HEK293 (cell line): Measurements from ENCODE around the gene SLC1A1.

Experiments used
- CTCF ChIA-PET: fragments of 350-600 bp; formaldehyde crosslinking; extraction: SDS; loops from one replicate; lab custom pipeline; 2021; ENCODE audit warnings: antibody characterized with exemption; lab: Yijun Ruan, JAX
- POLR2A ChIA-PET: fragments of 300-600 bp; formaldehyde crosslinking; extraction: SDS; loops from one replicate; lab custom pipeline; 2020; ENCODE audit warnings: antibody characterized with exemption, inconsistent platforms; lab: Yijun Ruan, JAX
- H3K27ac ChIP-seq: fragments of 200-500 bp; sonication (Bioruptor generic); 2 replicates; pipeline ENCODE4 v1.5.1; 2014; ENCODE audit warnings: low read depth, low read length, control low read depth, inconsistent platforms; ENCODE audit errors: extremely low read depth
- H3K36me3 ChIP-seq, 2 experiments: fragments of 200-500 bp in 1 of 2; sonication (Bioruptor generic) in 1 of 2; 1 replicate in 1 of 2; 2 replicates in 1 of 2; pipeline ENCODE4 v1.5.1; 2014 to 2017; ENCODE audit warnings: inconsistent platforms in 2 of 2, low read length in 2 of 2; ENCODE audit not compliant: control insufficient read depth in 2 of 2, insufficient read depth in 1 of 2
- H3K4me1 ChIP-seq: fragments of 200-500 bp; sonication (Bioruptor generic); 2 replicates; pipeline ENCODE4 v1.5.1; 2014; ENCODE audit warnings: mild to moderate bottlenecking, low read length, inconsistent platforms; ENCODE audit not compliant: control insufficient read depth, insufficient read depth
- H3K4me3 ChIP-seq: 2 replicates; pipeline ENCODE4 v1.5.1; 2011; ENCODE audit warnings: low read depth, mild to moderate bottlenecking, control low read depth, low read length, moderate library complexity
- H3K9me3 ChIP-seq: fragments of 200-500 bp; sonication (Bioruptor generic); 2 replicates; pipeline ENCODE4 v1.5.1; 2014; ENCODE audit warnings: low read depth, low read length, inconsistent platforms; ENCODE audit not compliant: control insufficient read depth, insufficient read depth
- GLI2 ChIP-seq: fragments of 450-650 bp; formaldehyde crosslinking; IDR thresholded peaks from 2 replicates; pipeline ENCODE4; 2017; ENCODE audit warnings: missing biosample characterization, missing genetic modification characterization, low read depth, borderline replicate concordance
- HOXA7 ChIP-seq: sonication (generic); formaldehyde crosslinking; IDR thresholded peaks from 2 replicates; pipeline ENCODE4 v1.8.1; 2022; ENCODE audit warnings: missing genetic modification reagents, borderline replicate concordance
- OVOL3 ChIP-seq: fragments of 450-650 bp; formaldehyde crosslinking; IDR thresholded peaks from 2 replicates; pipeline ENCODE4 v1.5.1; 2016; ENCODE audit warnings: missing biosample characterization, missing genetic modification characterization
- SCRT2 ChIP-seq: fragments of 450-650 bp; formaldehyde crosslinking; IDR thresholded peaks from 2 replicates; pipeline ENCODE4 v1.5.1; 2016; ENCODE audit warnings: missing biosample characterization, missing genetic modification characterization
- TRIM28 ChIP-seq: IDR thresholded peaks from 2 replicates; pipeline ENCODE4 v1.6.1; 2011; ENCODE audit warnings: low read length, control low read depth, borderline replicate concordance
- ZBTB17 ChIP-seq: fragments of 450-650 bp; formaldehyde crosslinking; IDR thresholded peaks from 2 replicates; pipeline ENCODE4 v1.5.1; 2016; ENCODE audit warnings: missing biosample characterization, missing genetic modification characterization
- ZBTB20 ChIP-seq: fragments of 450-650 bp; formaldehyde crosslinking; IDR thresholded peaks from 2 replicates; pipeline ENCODE4 v1.5.1; 2016; ENCODE audit warnings: missing biosample characterization, missing genetic modification characterization
- ZNF121 ChIP-seq: fragments of 450-650 bp; formaldehyde crosslinking; IDR thresholded peaks from 2 replicates; pipeline ENCODE4 v1.5.1; 2016; ENCODE audit warnings: missing biosample characterization, missing genetic modification characterization
- ZNF140 ChIP-seq: fragments of 450-650 bp; formaldehyde crosslinking; IDR thresholded peaks from 2 replicates; pipeline ENCODE4 v1.5.1; 2016; ENCODE audit warnings: missing biosample characterization, missing genetic modification characterization
- ZNF16 ChIP-seq: fragments of 450-650 bp; formaldehyde crosslinking; IDR thresholded peaks from 2 replicates; pipeline ENCODE4 v1.5.1; 2016; ENCODE audit warnings: low read depth, missing biosample characterization, missing genetic modification characterization
- ZNF175 ChIP-seq: fragments of 450-650 bp; formaldehyde crosslinking; IDR thresholded peaks from 2 replicates; pipeline ENCODE4 v1.5.1; 2016; ENCODE audit warnings: missing biosample characterization, missing genetic modification characterization
- ZNF19 ChIP-seq: fragments of 450-650 bp; formaldehyde crosslinking; IDR thresholded peaks from 2 replicates; pipeline ENCODE4; 2016; ENCODE audit warnings: missing biosample characterization, missing genetic modification characterization, low read depth
- ZNF202 ChIP-seq: fragments of 450-650 bp; formaldehyde crosslinking; IDR thresholded peaks from 2 replicates; pipeline ENCODE4 v1.5.1; 2016; ENCODE audit warnings: missing biosample characterization, missing genetic modification characterization, borderline replicate concordance
- ZNF223 ChIP-seq: fragments of 450-650 bp; formaldehyde crosslinking; IDR thresholded peaks from 2 replicates; pipeline ENCODE4 v1.5.1; 2016; ENCODE audit warnings: missing biosample characterization, missing genetic modification characterization
- ZNF350 ChIP-seq: fragments of 450-650 bp; formaldehyde crosslinking; IDR thresholded peaks from 2 replicates; pipeline ENCODE4 v1.5.0; 2017; ENCODE audit warnings: missing biosample characterization, mild to moderate bottlenecking, missing genetic modification characterization
- ZNF423 ChIP-seq: fragments of 450-650 bp; formaldehyde crosslinking; IDR thresholded peaks from 2 replicates; pipeline ENCODE4 v1.5.1; 2016; ENCODE audit warnings: missing biosample characterization, missing genetic modification characterization
- ZNF529 ChIP-seq: fragments of 450-650 bp; formaldehyde crosslinking; IDR thresholded peaks from 2 replicates; pipeline ENCODE4 v1.5.1; 2017; ENCODE audit warnings: missing genetic modification characterization, missing biosample characterization; ENCODE audit not compliant: insufficient replicate concordance
- ZNF654 ChIP-seq: fragments of 450-650 bp; formaldehyde crosslinking; IDR thresholded peaks from 2 replicates; pipeline ENCODE4 v1.5.1; 2016; ENCODE audit warnings: low read depth, missing biosample characterization, missing genetic modification characterization
- ZNF701 ChIP-seq: fragments of 450-650 bp; formaldehyde crosslinking; IDR thresholded peaks from 2 replicates; pipeline ENCODE4 v1.5.1; 2016; ENCODE audit warnings: missing biosample characterization, missing genetic modification characterization
- ZNF791 ChIP-seq: fragments of 450-650 bp; formaldehyde crosslinking; IDR thresholded peaks from 2 replicates; pipeline ENCODE4 v1.5.1; 2016; ENCODE audit warnings: missing biosample characterization, missing genetic modification characterization
- TF ChIP-seq, protein P1 (sequence below): fragments of 450-650 bp; formaldehyde crosslinking; optimal IDR thresholded peaks from 2 replicates; pipeline ENCODE3; 2016; ENCODE audit warnings: missing biosample characterization, mild to moderate bottlenecking, missing genetic modification characterization
- TF ChIP-seq, protein P2 (sequence below): fragments of 450-650 bp; formaldehyde crosslinking; IDR thresholded peaks from 2 replicates; pipeline ENCODE4 v1.5.1; 2016; ENCODE audit warnings: missing biosample characterization, missing genetic modification characterization
- TF ChIP-seq, protein P3 (sequence below): fragments of 450-650 bp; formaldehyde crosslinking; IDR thresholded peaks from 2 replicates; pipeline ENCODE4 v1.5.1; 2016; ENCODE audit warnings: missing biosample characterization, missing genetic modification characterization
- TF ChIP-seq, protein P4 (sequence below): fragments of 450-650 bp; formaldehyde crosslinking; IDR thresholded peaks from 2 replicates; pipeline ENCODE4; 2016; ENCODE audit warnings: missing biosample characterization, missing genetic modification characterization
- TF ChIP-seq, protein P5 (sequence below): fragments of 450-650 bp; formaldehyde crosslinking; IDR thresholded peaks from 2 replicates; pipeline ENCODE4 v1.5.1; 2016; ENCODE audit warnings: missing biosample characterization, missing genetic modification characterization, low read depth

The SLC1A1 gene

DNA sequence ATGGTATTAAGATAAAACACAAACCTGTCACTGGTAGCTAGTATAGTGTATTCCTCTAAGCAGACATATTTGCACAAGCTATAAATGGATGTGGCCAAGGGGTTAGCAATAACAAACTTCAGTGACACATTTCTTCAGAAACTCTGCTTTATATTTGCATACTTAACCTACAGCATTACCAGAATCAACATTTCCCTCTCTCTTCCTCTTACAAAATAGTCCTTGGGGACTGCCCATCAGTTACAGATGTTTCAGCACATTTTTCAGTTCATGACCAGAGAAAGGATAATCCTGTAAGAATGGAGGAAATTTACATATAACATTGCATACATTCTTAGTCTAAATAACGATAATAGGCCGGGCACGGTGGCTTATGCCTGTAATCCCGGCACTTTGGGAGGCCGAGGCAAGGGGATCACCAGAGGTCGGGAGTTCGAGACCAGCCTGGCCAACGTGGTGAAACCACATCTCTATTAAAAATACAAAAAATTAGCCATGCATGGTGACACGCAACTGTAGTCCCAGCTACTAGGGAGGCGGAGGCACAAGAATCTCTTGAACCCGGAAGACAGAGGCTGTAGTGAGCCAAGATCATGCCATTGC is 25.3 kb upstream of the SLC1A1 start:
- ChIA-PET POLR2A (no interaction called here), CTCF (no interaction called here)
- Histone ChIP-seq H3K27ac (no peak overlapping the region), H3K9me3 (no peaks in the 10 kb centered on the region), H3K4me3 (no peak overlapping the region), H3K36me3 (no peaks in the 10 kb centered on the region), H3K4me1 (no peaks in the 10 kb centered on the region)
- TF ChIP-seq ZNF423 (tag by site-specific recombination), result no peak
- no peak for TF ChIP-seq TRIM28
- TF ChIP-seq, protein P1, sequence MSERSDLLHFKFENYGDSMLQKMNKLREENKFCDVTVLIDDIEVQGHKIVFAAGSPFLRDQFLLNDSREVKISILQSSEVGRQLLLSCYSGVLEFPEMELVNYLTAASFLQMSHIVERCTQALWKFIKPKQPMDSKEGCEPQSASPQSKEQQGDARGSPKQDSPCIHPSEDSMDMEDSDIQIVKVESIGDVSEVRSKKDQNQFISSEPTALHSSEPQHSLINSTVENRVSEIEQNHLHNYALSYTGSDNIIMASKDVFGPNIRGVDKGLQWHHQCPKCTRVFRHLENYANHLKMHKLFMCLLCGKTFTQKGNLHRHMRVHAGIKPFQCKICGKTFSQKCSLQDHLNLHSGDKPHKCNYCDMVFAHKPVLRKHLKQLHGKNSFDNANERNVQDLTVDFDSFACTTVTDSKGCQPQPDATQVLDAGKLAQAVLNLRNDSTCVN (tag by site-specific recombination), result no peak
- TF ChIP-seq ZBTB20, result no peak
- no peak for TF ChIP-seq ZNF654 (tag by site-specific recombination)
- TF ChIP-seq, protein P2, sequence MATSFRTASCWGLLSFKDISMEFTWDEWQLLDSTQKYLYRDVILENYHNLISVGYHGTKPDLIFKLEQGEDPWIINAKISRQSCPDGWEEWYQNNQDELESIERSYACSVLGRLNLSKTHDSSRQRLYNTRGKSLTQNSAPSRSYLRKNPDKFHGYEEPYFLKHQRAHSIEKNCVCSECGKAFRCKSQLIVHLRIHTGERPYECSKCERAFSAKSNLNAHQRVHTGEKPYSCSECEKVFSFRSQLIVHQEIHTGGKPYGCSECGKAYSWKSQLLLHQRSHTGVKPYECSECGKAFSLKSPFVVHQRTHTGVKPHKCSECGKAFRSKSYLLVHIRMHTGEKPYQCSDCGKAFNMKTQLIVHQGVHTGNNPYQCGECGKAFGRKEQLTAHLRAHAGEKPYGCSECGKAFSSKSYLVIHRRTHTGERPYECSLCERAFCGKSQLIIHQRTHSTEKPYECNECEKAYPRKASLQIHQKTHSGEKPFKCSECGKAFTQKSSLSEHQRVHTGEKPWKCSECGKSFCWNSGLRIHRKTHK (tag by site-specific recombination), result no peak
- TF ChIP-seq ZBTB17 (tag by site-specific recombination), result no peak
- TF ChIP-seq, protein P3, sequence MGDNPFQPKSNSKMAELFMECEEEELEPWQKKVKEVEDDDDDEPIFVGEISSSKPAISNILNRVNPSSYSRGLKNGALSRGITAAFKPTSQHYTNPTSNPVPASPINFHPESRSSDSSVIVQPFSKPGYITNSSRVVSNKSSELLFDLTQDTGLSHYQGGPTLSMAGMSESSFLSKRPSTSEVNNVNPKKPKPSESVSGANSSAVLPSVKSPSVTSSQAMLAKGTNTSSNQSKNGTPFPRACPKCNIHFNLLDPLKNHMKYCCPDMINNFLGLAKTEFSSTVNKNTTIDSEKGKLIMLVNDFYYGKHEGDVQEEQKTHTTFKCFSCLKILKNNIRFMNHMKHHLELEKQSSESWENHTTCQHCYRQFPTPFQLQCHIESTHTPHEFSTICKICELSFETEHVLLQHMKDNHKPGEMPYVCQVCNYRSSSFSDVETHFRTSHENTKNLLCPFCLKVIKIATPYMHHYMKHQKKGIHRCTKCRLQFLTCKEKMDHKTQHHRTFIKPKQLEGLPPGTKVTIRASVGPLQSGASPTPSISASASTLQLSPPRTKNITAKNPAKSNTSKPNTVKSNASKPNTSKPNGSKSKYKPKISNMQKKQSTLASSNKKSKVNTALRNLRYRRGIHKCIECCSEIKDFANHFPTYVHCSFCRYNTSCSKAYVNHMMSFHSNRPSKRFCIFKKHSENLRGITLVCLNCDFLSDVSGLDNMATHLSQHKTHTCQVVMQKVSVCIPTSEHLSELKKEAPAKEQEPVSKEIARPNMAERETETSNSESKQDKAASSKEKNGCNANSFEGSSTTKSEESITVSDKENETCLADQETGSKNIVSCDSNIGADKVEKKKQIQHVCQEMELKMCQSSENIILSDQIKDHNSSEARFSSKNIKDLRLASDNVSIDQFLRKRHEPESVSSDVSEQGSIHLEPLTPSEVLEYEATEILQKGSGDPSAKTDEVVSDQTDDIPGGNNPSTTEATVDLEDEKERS (tag by site-specific recombination), result no peak
- TF ChIP-seq ZNF223 (tag by site-specific recombination), result no peak
- no peak for TF ChIP-seq ZNF529 (tag by site-specific recombination)
- TF ChIP-seq ZNF350 (tag by site-specific recombination), result no peak
- no peak for TF ChIP-seq ZNF16 (tag by site-specific recombination)
- TF ChIP-seq, protein P4, sequence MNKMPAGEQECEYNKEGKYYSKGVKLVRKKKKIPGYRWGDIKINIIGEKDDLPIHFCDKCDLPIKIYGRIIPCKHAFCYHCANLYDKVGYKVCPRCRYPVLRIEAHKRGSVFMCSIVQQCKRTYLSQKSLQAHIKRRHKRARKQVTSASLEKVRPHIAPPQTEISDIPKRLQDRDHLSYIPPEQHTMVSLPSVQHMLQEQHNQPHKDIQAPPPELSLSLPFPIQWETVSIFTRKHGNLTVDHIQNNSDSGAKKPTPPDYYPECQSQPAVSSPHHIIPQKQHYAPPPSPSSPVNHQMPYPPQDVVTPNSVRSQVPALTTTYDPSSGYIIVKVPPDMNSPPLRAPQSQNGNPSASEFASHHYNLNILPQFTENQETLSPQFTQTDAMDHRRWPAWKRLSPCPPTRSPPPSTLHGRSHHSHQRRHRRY (tag by site-specific recombination), result no peak
- TF ChIP-seq SCRT2 (tag by site-specific recombination), result no peak
- TF ChIP-seq GLI2 (tag by site-specific recombination), result no peak
- no peak for TF ChIP-seq ZNF791
- TF ChIP-seq ZNF202 (tag by site-specific recombination), result no peak
- TF ChIP-seq ZNF701, result no peak
- no peak for TF ChIP-seq HOXA7 (CRISPR knock-in tag)
- TF ChIP-seq OVOL3, result no peak

DNA sequence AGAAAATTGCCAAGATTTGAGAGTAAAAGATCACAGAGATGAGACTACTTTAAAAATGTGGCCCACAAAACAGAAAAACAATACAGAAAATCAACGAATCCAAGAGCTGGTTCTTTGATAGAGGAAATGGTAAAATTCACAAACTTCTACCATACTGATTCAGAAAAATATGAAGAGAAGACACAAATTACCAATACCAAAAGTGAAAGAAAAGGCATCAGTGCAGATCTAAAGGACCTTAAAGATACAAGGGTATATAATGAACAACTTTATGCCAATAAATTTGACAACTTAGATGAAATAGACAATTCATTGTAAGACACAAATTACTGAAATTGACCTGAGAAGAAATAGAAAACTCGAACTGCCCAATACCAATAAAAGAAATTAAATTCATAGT is 24.4 kb upstream of the SLC1A1 start:
- H3K4me3 ChIP-seq, result no peak overlapping the region
- CTCF ChIA-PET, result no interaction called here
- H3K4me1 ChIP-seq, result no peaks in the 10 kb centered on the region
- H3K27ac ChIP-seq, result no peak overlapping the region
- no peaks in the 10 kb centered on the region for H3K9me3 ChIP-seq
- POLR2A ChIA-PET, result no interaction called here
- no peak for TF ChIP-seq ZNF121
- no peak for TF ChIP-seq ZNF140 (tag by site-specific recombination)
- TF ChIP-seq ZNF175 (tag by site-specific recombination), result no peak
- TF ChIP-seq, protein P5, sequence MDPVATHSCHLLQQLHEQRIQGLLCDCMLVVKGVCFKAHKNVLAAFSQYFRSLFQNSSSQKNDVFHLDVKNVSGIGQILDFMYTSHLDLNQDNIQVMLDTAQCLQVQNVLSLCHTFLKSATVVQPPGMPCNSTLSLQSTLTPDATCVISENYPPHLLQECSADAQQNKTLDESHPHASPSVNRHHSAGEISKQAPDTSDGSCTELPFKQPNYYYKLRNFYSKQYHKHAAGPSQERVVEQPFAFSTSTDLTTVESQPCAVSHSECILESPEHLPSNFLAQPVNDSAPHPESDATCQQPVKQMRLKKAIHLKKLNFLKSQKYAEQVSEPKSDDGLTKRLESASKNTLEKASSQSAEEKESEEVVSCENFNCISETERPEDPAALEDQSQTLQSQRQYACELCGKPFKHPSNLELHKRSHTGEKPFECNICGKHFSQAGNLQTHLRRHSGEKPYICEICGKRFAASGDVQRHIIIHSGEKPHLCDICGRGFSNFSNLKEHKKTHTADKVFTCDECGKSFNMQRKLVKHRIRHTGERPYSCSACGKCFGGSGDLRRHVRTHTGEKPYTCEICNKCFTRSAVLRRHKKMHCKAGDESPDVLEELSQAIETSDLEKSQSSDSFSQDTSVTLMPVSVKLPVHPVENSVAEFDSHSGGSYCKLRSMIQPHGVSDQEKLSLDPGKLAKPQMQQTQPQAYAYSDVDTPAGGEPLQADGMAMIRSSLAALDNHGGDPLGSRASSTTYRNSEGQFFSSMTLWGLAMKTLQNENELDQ (tag by site-specific recombination), result no peak
- no peak for TF ChIP-seq ZNF19 (tag by site-specific recombination)
- H3K36me3 ChIP-seq, result no peaks in the 10 kb centered on the region
